ENCODE results near the gene ABTB1.

ABTB1 gene

GRCh38 chr3:127720985-127721935, 48.5 kb downstream of the ABTB1 start:
- no peak for DNase-seq (ENCODE audit: low read depth)

- no peak for DNase-seq (ENCODE audit: low read depth)
These were observed 49.5 kb downstream of the ABTB1 start for GRCh38 chr3:127722091-127722784.

GRCh38 chr3:127723011-127723567, 50.3 kb downstream of the ABTB1 start:
- no peak for DNase-seq (ENCODE audit: low read depth)

GRCh38 chr3:127726894-127727293, 54.1 kb downstream of the ABTB1 start:
- no peak for DNase-seq (ENCODE audit: low read depth)

GRCh38 chr3:127728417-127729015, 55.8 kb downstream of the ABTB1 start:
- DNase-seq (ENCODE audit: low read depth), result no peak

GRCh38 chr3:127729556-127730056, 56.9 kb downstream of the ABTB1 start:
- DNase-seq (ENCODE audit: low read depth), result no peak

- DNase-seq (ENCODE audit: low read depth), result no peak
These were observed 57.4 kb downstream of the ABTB1 start for GRCh38 chr3:127730171-127730570.
